C4-2B (cell line): Measurements from ENCODE around the gene RBM28.

Experiments used
- CTCF ChIP-seq: fragments of 450-650 bp; conservative IDR thresholded peaks from 2 replicates; pipeline ENCODE4 v1.5.1; 2017; ENCODE audit warnings: mild to moderate bottlenecking
- ZFX ChIP-seq: fragments of 450-650 bp; IDR thresholded peaks from 2 replicates; pipeline ENCODE4 v1.6.1; 2017

DNA sequence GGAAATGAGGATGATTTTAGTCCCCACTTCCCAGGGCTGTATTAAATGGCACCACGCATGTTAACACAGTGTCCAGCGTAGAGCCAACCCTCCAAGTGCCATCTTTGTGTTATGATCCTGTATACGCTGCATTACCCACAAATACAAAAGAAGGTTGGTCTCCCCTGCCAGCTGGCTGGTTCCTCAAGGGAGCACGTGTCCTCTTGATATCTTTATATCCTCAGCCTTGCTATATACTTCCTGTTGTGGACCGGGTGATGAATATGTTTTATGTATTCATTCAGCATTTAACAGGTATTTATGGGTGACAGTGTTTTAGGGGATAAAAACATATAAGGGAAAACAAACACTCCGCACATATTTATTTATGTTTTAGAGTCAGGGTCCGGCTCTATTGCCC, 41.0 kb upstream of the RBM28 start:
- TF ChIP-seq CTCF (no peak), ZFX (no peak)
